Middle frontal gyrus (tissue), 1 donor: ENCODE results near the gene UBE2S.
A peak's percentile ranks its signal among the peaks of the same experiment; 100 is the strongest.
"Not testable (repeated sequence)": the region's sequence is repeated elsewhere in the genome, so short reads cannot be mapped to it uniquely, and the experiment has no call there.

ENCODE experiments used
- DNase-seq: peaks from one replicate; pipeline ENCODE4 v3.0.0-alpha.2; 2015; ENCODE audit warnings: low spot score; ENCODE audit errors: extremely low spot score

Gene UBE2S

DNA sequence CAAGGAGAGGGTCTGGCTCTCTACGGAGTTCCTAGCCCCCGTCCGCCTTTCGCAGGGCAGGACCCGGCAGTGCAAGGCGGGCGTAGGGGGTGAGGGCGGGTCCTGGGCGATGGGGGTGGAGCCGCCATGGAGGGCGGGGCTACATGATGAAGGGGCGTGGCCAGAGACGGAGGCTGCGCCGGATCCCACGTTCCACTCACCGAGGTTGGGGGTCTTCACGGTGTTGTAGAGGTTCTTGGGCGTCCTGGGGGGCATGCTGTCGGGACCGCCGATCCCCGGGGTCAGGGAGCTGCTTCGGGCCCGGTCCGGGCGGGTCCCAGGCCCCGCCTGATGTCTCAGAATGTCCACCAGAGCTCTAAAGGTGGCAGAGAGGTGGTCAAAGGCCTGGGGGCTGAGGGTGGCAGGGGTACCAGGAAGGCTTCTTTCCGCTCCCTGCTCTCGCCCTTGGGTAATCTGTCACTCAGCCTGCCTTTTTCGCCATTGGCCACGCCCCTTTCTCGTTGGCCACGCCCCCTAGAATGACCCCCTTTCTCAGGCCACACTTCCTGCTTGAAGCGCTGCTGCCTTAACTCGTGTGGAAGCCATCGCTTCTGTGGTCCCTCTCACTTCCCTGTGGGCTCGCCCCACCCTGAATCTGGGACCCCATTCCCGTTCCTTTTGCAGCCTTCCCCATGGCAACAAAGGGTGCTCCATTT is 33.0 kb upstream of the UBE2S start:
- DNase-seq: no peak

DNA sequence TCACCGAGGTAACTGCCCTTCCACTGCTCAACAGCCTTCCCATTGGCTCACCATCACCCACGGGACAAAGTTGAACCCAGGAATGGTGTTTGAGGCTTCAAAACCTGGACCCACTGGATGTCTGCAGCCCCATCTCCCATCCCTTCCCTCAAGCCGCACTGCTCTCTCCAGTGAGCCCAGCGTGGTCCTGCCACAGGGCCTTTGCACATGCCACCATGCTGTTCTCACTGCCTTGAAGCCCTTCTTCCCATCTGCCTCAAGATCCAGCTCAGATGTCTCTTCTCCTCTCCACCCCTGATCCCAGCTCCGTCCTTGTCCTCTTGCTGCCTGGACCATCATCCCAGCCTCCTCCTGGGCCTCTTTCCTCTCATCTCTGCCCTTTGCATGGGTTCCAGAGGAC is 31.5 kb upstream of the UBE2S start:
- no peak for DNase-seq

DNA sequence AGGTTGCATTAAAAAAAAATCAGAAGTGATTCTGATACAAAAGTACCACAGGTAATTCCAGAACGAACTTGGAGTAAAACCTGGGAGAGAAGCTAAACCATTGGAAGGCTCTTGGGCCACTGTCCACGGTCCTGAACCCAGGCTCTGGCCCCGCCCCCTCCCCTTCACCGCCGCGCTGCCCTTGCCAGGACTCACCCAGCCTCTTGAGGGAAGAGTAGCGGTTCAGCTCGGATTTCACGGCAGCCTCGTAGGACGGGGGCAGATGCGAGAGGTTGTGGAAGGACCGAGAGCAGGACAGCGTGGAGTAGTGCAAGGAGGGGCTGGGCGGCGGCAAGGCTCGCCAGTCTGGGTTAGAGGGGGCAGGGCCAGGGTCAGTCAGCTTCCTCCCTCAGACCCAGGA is 29.8 kb upstream of the UBE2S start:
- no peak for DNase-seq

DNA sequence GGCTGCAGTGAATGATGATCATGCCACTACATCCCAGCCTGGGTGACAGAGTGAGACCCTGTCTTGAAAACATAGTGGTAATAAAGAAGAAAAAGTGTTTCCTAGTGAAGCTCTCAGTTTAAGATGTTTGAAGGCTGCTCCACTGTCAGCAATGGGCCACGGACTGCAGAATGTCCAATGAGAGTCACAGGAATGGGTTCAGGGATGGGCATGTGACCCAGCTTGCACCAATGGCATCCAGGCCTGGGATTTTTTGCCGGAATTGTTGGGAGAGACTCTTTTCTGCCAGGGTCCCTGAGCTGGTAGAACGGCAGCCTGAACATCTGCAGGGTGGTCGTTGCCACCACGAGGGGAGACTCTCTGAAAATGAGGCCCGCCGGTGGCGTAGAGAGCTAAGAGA is 29.3 kb upstream of the UBE2S start:
- no peak for DNase-seq

DNA sequence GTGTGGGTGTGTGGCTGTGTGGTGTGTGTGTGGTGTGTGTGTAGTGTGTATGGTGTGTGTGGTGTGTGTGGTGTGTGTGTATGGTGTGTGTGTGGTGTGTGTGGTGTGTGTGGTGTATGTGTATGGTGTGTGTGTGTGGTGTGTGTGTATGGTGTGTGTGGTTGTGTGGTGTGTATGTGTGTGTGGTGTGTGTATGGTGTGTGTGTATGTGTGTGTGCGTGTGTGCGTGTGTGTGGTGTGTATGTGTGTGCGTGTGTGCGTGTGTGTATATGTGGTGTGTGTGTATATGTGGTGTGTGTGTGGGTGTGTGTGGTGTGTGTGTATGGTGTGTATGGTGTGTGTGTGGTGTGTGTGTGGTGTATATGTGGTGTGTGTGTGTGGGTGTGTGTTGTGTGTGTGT is 27.4 kb upstream of the UBE2S start:
- no peak for DNase-seq

DNA sequence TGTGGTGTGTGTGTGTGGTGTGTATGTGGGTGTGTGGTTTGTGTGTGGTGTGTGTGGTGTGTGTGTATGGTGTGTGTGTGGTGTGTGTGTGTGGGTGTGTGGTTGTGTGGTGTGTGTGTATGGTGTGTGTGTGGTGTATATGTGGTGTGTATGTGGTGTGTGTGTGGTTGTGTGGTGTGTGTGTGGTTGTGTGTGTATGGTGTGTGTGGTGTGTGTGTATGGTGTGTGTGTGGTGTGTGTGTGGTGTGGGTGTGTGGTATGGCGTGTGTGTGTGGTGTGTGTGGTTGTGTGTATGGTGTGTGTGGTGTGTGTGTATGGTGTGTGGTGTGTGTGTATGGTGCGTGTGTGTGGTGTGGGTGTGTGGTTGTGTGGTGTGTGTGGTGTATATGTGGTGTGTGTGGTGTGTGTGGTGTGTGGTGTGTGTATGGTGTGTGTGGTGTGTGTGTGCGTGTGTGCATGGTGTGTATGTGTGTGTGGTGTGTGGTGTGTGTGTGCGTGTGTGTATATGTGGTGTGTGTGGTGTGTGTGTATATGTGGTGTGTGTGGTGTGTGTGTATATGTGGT is 26.9 kb upstream of the UBE2S start:
- DNase-seq: no peak

DNA sequence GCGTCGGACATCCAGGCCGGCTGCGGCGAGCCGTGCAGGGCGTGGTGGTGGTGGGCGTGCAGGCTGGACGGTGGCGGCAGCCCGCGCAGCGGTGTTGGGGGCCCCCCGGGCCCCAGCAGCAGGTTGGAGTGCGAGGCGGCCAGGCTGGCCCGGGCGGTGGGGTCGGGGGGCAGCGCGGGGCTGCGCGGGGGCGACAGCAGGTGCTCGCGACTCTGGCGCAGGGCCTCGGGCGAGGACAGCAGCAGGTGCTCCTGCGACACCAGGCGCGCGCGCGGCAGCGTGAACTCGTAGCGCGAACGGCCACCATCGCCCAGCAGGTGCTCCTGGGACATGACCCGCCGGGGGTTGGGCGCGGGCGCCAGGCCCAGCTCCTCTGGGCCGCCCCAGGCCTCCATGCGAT is 25.7 kb upstream of the UBE2S start:
- no peak for DNase-seq

DNA sequence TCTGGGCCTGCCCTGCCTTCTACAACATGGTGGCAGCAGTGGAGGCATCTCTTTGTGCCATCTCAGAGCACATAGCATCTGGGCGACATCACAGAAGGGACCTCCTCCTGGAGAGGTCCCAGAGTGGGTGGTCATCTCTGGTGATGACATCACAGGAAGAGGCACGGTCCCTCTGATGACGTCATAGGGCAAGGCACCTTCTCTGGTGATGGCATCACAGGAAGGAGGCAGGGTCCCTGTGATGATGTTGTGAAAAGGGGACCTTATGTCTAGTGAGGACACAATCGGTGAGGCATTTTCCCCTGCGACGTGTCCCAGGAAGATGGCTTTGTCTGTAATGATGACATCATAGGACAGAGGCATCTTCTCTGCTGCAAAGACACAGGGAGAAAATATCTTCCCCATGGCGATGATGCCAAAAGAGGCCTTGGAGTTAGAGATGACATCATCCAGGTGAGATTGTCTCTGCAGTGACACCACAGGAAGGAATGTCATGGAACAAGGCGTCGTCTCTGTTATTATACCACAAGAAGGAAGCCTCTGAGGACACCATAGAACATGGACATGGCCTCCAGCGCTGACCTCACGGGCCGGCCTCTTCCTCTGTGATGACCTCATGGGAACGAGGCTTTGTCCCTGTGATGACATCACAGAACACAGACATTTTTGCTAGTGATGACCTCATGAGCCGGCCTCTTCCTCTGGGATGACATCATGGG is 24.8 kb upstream of the UBE2S start:
- no peak for DNase-seq

DNA sequence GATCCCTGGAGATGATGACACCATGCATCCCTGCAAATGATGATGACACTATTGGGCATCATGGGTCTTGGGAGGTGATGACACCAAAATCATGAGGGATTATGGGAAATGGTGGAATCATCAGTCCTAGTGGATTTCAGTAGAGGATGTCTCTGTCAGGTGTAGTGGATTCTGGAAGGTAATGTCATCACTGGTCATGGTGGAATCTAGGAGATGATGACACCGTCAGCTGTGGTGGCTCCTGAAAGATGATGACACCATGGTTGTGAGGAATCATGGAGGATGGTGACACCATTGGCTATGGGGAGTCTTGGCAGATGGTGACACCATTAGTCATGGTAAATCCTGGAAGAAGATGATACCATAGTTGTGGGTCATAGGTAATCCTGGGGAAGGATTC is 23.6 kb upstream of the UBE2S start:
- DNase-seq: no peak

DNA sequence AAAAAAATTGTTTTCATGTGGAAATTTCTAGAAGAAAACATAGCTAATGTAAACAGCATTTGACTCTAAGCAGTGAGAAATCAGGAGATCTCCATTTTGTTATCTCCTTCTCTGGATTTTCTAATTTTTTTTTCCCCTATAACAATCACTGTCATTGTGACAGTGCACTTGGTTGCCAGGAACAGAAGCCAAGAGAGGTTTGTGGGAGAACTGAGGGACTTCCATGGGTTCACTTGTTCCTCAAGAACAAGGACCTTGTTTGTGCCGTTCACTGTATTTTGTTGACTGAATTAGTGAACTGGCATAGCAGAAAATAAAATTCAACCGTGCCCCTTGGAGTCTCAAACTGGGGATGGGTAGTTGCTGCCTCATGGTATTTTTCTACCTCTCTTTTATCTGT is 18.5 kb upstream of the UBE2S start:
- DNase-seq: peak; percentile 74

DNA sequence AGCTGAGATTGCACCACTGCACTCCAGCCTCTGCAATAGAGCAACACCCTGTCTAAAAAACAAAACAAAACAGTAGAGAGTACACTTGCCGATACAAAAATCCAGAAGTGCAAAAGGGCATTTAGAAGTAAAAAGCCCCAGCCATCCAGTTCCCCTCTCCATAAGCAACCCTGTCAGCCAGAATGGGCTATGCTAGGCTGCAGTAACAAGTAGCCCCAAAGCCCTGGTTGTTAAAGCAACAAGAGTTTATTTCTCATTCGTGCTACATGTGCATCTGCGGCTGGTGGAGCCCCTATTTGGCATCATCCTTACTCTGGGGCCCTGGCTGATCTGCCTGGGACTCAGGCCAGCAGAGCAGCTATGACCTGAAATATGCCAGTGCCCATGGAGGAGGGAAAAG is 16.9 kb upstream of the UBE2S start:
- DNase-seq: no peak

DNA sequence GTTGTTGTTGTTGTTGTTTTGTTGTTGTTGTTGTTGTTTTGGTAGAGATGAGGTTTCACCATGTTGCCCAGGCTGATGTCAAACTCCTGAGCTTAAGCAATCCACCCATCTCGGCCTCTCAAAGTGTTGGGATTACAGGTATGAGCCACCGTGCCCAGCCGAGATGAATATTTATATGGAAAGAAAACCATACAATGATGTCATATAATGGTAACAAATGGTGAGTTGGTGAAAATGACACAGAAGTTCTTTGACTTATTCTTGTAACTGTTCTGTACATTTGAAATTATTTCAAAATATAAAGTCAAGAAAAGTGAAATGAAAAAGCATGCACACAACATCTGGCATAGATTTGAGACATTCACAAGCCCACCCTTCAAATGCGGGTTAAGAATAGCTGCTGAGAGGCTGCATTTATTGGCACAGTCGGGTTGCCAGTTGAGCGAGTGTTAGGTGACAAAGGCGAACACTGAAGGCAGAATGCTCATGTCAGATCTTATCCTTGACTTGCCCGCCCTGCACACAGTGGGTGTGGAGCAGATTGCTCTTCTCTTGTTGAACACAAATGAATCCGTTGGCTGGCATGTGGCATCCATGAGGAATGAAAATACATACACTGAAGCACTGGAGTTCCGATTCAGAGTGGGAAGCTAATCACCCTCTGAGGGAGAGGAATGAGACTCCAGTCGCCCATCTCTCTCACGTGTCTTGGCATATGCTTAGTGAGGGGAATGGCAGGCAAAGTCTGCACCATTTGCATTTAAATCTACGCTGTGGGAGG is 15.8 kb upstream of the UBE2S start:
- no peak for DNase-seq

DNA sequence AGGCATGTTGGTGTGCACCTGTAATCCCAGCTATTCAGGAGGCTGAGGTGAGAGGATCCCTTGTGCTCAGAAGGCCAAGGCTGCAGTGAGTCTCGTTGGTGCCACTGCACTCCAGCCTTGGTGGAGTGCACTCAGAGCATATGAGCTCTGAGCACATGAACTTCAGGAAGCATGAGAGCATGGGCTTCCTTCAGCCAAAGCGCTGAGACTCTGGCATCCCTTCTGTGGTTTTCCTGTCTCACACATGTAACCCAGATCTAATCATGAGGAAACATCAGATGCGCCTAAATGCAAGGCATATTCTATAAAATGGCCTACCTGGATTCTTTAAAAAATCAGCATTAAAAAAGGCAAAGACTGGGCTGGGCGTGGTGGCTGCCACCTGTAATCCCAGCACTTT is 13.7 kb upstream of the UBE2S start:
- DNase-seq: not testable (repeated sequence)

DNA sequence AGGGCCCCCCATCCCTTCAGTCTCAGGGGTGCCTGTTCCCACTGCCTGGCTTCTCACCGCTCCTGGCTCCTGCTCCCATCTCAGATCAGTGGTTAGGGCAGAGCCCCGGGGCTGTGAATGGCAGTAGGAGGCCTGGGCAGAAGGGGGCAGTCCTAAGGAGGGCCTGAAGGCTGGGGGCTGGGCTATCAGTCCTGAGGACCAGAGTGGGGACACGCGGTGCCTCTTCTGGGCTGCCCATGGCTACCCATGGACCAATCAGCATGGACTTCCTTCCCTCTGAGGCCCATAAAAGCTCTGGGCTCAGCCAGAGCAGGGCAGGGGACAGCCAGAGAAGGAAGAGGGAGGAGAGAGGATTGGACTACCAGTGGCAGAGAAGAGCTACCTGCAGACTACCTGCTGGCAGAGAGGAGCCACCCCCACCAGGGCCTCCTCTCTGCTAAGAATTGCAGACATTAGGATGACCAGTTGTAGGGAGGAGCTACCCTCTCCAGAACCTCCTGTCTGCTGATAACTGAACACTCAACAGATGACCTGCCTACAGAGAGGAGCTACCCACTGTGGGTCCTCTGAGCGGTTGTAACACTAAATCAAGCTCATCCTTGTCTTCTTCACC is 12.1 kb upstream of the UBE2S start:
- DNase-seq: no peak

DNA sequence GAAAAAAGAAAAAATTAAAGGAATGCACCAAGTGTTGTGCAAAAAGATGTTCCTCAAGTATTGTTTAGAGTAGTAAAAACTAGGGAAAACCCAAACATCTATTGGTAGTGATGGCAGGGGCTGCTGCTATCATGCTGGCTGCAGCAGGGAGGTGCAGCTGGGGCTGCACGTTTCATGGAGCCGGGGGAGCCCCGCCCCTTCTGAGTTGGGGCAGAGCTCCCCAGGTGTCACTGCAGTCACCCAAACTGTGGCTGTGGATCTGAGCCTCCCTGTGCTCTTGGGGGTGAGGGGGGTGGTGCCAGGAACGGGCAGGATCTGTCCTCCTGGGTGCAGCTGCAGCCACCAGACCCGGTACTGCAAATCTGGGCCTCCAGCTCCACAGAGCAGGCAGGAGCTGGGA is 11.5 kb upstream of the UBE2S start:
- no peak for DNase-seq

DNA sequence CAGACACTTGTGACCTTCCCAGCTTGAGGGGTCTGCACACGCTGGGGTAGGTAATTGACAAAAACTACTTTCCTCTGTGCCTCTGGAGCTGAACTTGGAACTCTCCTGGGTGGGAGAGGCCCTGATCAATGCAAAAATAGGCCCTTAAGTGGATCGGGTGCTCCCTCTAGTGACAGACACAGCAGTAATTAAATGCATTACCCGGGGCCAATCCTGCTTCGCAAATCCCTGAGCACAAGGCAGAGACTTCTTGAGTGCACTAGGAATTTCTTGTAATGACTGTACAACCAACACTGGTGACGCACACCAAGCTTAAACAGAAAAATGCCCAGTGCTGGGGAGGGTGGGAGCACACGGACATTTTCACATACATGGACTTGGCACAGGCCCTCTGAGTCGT is 10.6 kb upstream of the UBE2S start:
- peak; percentile 59 for DNase-seq

DNA sequence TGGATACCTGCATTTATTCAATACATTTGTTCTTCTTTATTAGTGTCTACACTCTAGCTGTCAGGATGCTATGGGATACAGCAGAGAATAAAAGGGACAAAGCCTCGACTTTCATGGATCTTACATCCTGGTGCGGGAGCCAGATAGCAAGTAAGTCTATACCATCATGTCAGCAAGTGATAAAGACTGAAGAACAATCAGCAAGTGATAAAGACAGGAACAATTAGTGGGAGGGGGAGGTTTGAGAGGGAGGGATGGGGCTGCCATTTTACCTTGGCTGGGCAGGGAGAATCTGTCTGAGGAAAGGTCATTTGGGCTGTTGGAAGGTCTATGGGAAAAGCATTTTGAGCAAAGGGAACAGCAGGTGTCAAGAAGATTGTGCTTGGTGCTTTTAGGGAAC is 2.6 kb upstream of the UBE2S start:
- no peak for DNase-seq

DNA sequence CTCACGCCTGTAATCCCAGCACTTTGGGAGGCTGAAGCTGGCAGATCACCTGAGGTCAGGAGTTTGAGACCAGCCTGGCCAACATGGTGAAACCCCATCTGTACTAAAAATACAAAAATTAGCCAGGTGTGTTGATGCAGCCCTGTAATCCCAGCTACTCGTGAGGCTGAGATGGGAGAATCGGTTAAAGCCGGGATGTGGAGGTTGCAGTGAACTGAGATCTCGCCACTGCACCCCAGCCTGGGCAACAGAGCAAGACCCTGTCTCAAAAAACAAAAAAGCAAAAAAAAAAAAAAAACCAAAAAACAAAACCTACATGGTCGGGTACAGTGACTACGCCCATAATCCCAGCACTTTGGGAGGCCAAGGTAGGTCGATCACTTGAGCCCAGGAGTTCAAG is 1.6 kb upstream of the UBE2S start:
- not testable (repeated sequence) for DNase-seq

DNA sequence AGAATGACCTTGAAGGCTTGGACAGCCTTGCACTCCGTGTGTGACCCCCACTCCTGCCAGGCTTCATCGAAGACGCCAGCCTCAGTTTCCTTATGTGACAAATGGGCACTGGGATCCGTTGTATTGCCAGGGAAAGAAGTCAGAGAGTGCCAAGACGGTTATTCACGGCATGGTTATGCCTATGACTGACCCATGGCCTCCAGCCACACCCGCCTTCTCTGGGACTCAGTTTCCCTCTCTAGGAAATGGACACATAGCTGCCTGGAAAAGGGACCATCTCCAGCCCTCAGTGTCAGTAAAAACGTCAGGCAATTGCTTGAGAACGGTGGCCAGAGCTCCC is 915 bp upstream of the UBE2S start:
- no peak for DNase-seq

DNA sequence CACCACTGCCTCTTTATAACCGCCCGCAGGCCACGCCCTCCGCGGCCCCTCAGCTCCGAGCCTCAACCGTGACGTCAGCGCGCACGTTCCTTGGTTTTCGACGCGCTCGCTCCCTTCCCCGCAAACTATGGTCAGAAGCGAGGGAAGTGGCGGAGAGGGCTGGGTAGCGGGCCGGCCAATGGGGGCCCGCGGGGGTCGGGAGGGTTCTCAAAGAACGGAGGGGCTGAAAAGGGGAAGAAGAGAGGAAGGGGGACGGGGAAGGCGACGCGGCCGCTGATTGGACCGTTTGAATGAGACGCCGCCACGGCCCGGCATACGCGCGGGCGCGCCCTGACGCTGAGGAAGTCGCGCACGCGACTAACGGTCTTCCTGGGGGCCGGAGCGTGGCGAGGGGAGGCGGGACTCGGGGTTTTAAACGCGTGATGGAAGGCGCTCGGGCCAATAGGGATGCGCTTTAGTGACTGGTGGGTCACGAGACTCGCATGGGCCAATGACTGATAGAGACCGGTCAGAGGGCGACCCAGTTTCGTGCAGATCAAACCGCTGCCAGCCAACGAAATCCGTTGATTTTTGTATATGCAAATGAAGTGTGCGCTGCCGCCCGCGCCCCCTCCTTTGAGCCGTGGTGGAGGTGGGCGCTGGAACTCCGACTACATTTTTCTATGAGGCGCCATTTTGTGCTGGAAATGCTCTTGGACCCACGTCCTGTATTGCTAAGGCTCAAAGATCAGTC is 378 bp upstream of the UBE2S start:
- DNase-seq: peak; percentile 99
